Lower leg skin (tissue), 3 donors: Measurements from ENCODE around the gene MAPKAPK3.

Experiments used
- POLR2A ChIP-seq, 2 donors: fragments of 450-650 bp; IDR thresholded peaks; one replicate each; pipeline ENCODE4 v1.6.1; 2016 to 2017; ENCODE audit warnings: antibody characterized with exemption in 2 of 2, mild to moderate bottlenecking in 1 of 2, moderate library complexity in 1 of 2
- TF ChIP-seq, protein P1 (sequence below), 3 donors: fragments of 450-650 bp; IDR thresholded peaks; one replicate each; pipeline ENCODE4 v1.5.1; 2016; ENCODE audit warnings: antibody characterized with exemption in 3 of 3, mild to moderate bottlenecking in 3 of 3, moderate library complexity in 2 of 3

DNA sequence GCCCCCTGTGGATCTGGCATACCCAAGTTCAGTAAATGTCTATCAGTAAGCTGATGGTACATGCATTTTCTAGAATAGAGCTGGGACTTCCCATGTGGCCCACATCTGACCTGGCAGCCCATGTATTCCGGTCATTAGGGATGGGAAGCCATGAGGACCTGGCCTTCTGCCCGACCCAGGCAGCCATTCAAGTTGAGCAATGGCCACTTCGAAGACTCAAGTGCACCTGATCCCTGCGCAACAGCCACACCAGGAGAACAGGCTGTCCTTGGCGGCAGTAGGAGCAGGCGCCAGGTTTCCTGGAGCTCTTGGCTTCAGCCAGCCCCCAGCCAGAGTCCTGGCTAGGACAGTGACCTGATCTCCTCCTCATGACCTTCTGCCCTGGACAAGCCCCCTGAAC, 33.1 kb upstream of the MAPKAPK3 start:
- TF ChIP-seq, protein P1, sequence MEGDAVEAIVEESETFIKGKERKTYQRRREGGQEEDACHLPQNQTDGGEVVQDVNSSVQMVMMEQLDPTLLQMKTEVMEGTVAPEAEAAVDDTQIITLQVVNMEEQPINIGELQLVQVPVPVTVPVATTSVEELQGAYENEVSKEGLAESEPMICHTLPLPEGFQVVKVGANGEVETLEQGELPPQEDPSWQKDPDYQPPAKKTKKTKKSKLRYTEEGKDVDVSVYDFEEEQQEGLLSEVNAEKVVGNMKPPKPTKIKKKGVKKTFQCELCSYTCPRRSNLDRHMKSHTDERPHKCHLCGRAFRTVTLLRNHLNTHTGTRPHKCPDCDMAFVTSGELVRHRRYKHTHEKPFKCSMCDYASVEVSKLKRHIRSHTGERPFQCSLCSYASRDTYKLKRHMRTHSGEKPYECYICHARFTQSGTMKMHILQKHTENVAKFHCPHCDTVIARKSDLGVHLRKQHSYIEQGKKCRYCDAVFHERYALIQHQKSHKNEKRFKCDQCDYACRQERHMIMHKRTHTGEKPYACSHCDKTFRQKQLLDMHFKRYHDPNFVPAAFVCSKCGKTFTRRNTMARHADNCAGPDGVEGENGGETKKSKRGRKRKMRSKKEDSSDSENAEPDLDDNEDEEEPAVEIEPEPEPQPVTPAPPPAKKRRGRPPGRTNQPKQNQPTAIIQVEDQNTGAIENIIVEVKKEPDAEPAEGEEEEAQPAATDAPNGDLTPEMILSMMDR (IDR thresholded peaks at IDR 0.05): no peak
- TF ChIP-seq POLR2A (IDR thresholded peaks at IDR 0.05): no peak
